H9 (cell line): ENCODE data around the gene RYR1. TPM values are rescaled to one million over a fixed set of nuclear protein-coding genes. Genes with fewer than 3 reads are reported as not detected.

ENCODE experiments used
- DNase-seq: peaks from one replicate; pipeline ENCODE4 v3.0.0-alpha.2; 2017
- H2AFZ ChIP-seq: one replicate; pipeline ENCODE4 v1.6.1; 2013; ENCODE audit warnings: mild to moderate bottlenecking, low read length, control low read depth, moderate library complexity
- H2AK5ac ChIP-seq: 2 replicates; pipeline ENCODE4 v1.6.1; 2013; ENCODE audit warnings: low read length, control low read depth, mixed read lengths; ENCODE audit not compliant: insufficient read length
- H2BK120ac ChIP-seq: one replicate; pipeline ENCODE4 v1.6.1; 2013; ENCODE audit warnings: low read depth, mild to moderate bottlenecking, low read length, control low read depth, inconsistent platforms; ENCODE audit not compliant: poor library complexity, severe bottlenecking
- H2BK12ac ChIP-seq: 2 replicates; pipeline ENCODE4 v1.6.1; 2013; ENCODE audit warnings: low read length, control low read depth, mixed read lengths, low read depth; ENCODE audit not compliant: insufficient read length
- H2BK15ac ChIP-seq: 2 replicates; pipeline ENCODE4 v1.6.1; 2013; ENCODE audit warnings: low read depth, low read length, control low read depth
- H2BK20ac ChIP-seq: one replicate; pipeline ENCODE4 v1.6.1; 2013; ENCODE audit warnings: low read depth, mild to moderate bottlenecking, low read length, control low read depth, inconsistent platforms; ENCODE audit not compliant: poor library complexity, severe bottlenecking
- H2BK5ac ChIP-seq: 2 replicates; pipeline ENCODE4 v1.6.1; 2013; ENCODE audit warnings: low read length, control low read depth, mixed read lengths; ENCODE audit not compliant: insufficient read length
- H3K14ac ChIP-seq: 2 replicates; pipeline ENCODE4 v1.6.1; 2013; ENCODE audit warnings: low read length, control low read depth; ENCODE audit not compliant: insufficient read depth
- H3K18ac ChIP-seq: 2 replicates; pipeline ENCODE4 v1.6.1; 2013; ENCODE audit warnings: low read depth, mild to moderate bottlenecking, mixed read lengths, low read length, control low read depth; ENCODE audit not compliant: insufficient read length
- H3K23ac ChIP-seq: 2 replicates; pipeline ENCODE4 v1.6.1; 2013; ENCODE audit warnings: low read length, control low read depth, mixed read lengths, low read depth; ENCODE audit not compliant: insufficient read length
- H3K23me2 ChIP-seq: 2 replicates; pipeline ENCODE4 v1.6.1; 2013; ENCODE audit warnings: low read depth, mild to moderate bottlenecking, mixed read lengths, low read length, control low read depth; ENCODE audit not compliant: insufficient read length, poor library complexity, severe bottlenecking
- H3K27ac ChIP-seq: 2 replicates; pipeline ENCODE4 v1.5.1; 2013; ENCODE audit warnings: low read length, control low read depth, mixed read lengths, low read depth; ENCODE audit not compliant: insufficient read length
- H3K27me3 ChIP-seq: 2 replicates; pipeline ENCODE4 v1.6.1; 2013; ENCODE audit warnings: low read length, control low read depth, inconsistent platforms; ENCODE audit not compliant: insufficient read depth
- H3K4ac ChIP-seq: 2 replicates; pipeline ENCODE4 v1.6.1; 2013; ENCODE audit warnings: low read depth, mild to moderate bottlenecking, control low read depth, inconsistent platforms, low read length, moderate library complexity
- H3K4me1 ChIP-seq: 2 replicates; pipeline ENCODE4 v1.6.1; 2013; ENCODE audit warnings: low read length, control low read depth, inconsistent platforms; ENCODE audit not compliant: insufficient read depth
- H3K4me2 ChIP-seq: 2 replicates; pipeline ENCODE4 v1.6.1; 2013; ENCODE audit warnings: low read length, control low read depth, mixed read lengths; ENCODE audit not compliant: insufficient read length, insufficient read depth
- H3K56ac ChIP-seq: 2 replicates; pipeline ENCODE4 v1.6.1; 2013; ENCODE audit warnings: low read depth, mild to moderate bottlenecking, mixed read lengths, low read length, control low read depth; ENCODE audit not compliant: insufficient read length
- H3K79me1 ChIP-seq: 2 replicates; pipeline ENCODE4 v1.6.1; 2013; ENCODE audit warnings: low read depth, mild to moderate bottlenecking, moderate library complexity, low read length, control low read depth, inconsistent platforms; ENCODE audit not compliant: insufficient read depth, poor library complexity, severe bottlenecking
- H3K79me2 ChIP-seq: 2 replicates; pipeline ENCODE4 v1.6.1; 2013; ENCODE audit warnings: low read length, control low read depth, inconsistent platforms; ENCODE audit not compliant: insufficient read depth
- H3K9ac ChIP-seq: 2 replicates; pipeline ENCODE4 v1.6.1; 2013; ENCODE audit warnings: low read length, control low read depth, mixed read lengths; ENCODE audit not compliant: insufficient read length; ENCODE audit errors: extremely low read depth
- H3K9me3 ChIP-seq: one replicate; pipeline ENCODE4 v1.6.1; 2013; ENCODE audit warnings: low read depth, low read length, inconsistent platforms; ENCODE audit not compliant: control insufficient read depth
- H3T11ph ChIP-seq: one replicate; pipeline ENCODE4 v1.6.1; 2013; ENCODE audit warnings: mild to moderate bottlenecking, low read length, control low read depth, inconsistent platforms
- H4K20me1 ChIP-seq: one replicate; pipeline ENCODE4 v1.6.1; 2013; ENCODE audit not compliant: control insufficient read depth, insufficient read length, insufficient read depth
- H4K5ac ChIP-seq: 2 replicates; pipeline ENCODE4 v1.6.1; 2013; ENCODE audit warnings: low read depth, mild to moderate bottlenecking, mixed read lengths, low read length, control low read depth; ENCODE audit not compliant: insufficient read length
- H4K8ac ChIP-seq: replicated peaks from 2 replicates; pipeline ENCODE4 v1.6.1; 2013; ENCODE audit warnings: low read length, control low read depth, mixed read lengths, low read depth; ENCODE audit not compliant: insufficient read length
- H4K91ac ChIP-seq: 2 replicates; pipeline ENCODE4 v1.6.1; 2013; ENCODE audit warnings: low read depth, mild to moderate bottlenecking, moderate library complexity, mixed read lengths, low read length, control low read depth; ENCODE audit not compliant: insufficient read length
- H3K27ac Mint-ChIP-seq, 3 experiments: 2 replicates in 2 of 3; 3 replicates in 1 of 3; pipeline ENCODE4 v1.8.0; 2020 to 2021; ENCODE audit warnings: mixed read lengths in 3 of 3, mild to moderate bottlenecking in 1 of 3, moderate library complexity in 1 of 3
- H3K27me3 Mint-ChIP-seq: 2 replicates; pipeline ENCODE4 v1.8.0; 2021; ENCODE audit warnings: low read depth, mild to moderate bottlenecking, moderate library complexity, mixed read lengths
- H3K36me3 Mint-ChIP-seq, 3 experiments: 2 replicates in 2 of 3; 3 replicates in 1 of 3; pipeline ENCODE4 v1.8.0; 2020 to 2021; ENCODE audit warnings: low read depth in 3 of 3, mixed read lengths in 3 of 3; ENCODE audit not compliant: insufficient read depth in 1 of 3
- H3K4me1 Mint-ChIP-seq, 2 experiments: 2 replicates each; pipeline ENCODE4 v1.8.0; 2020; ENCODE audit warnings: mixed read lengths in 2 of 2
- H3K4me3 Mint-ChIP-seq, 2 experiments: 2 replicates in 1 of 2; 3 replicates in 1 of 2; pipeline ENCODE4 v1.8.0; 2020 to 2021; ENCODE audit warnings: mild to moderate bottlenecking in 2 of 2, mixed read lengths in 2 of 2, moderate library complexity in 1 of 2
- H3K9me3 Mint-ChIP-seq, 2 experiments: 2 replicates in 1 of 2; 3 replicates in 1 of 2; pipeline ENCODE4 v1.8.0; 2020; ENCODE audit warnings: mild to moderate bottlenecking in 2 of 2, mixed read lengths in 2 of 2, moderate library complexity in 1 of 2
- CTCF ChIP-seq: fragments of 200-600 bp; sonication (generic); conservative IDR thresholded peaks from 3 replicates; pipeline ENCODE4 v1.8.0; 2021; ENCODE audit warnings: antibody characterized with exemption, mild to moderate bottlenecking
- whole genome bisulfite sequencing: extraction: QIAGEN DNeasy Blood & Tissue Kit; methylation state at CpG from one replicate; pipeline ENCODE4 v1.1.7; 2013; ENCODE audit warnings: missing lambda C conversion rate, low lambda C conversion rate, mixed read lengths; ENCODE audit not compliant: insufficient read length; ENCODE audit errors: extremely low coverage; 5-methylcytosine and 5-hydroxymethylcytosine counted together
- total RNA-seq: library from RNA; stranded (reverse); gene quantifications from 2 replicates; pipeline ENCODE4 v1.2.1, GENCODE V29; 2021

RYR1 gene
- total RNA-seq, 1 experiment from 2014 or later = 8.9 TPM

- Histone ChIP-seq H3K56ac (no peak overlapping the region), H3K9ac (no peak overlapping the region), H4K5ac (no peak overlapping the region), H3K9me3 (no peaks in the 10 kb centered on the region), H3K18ac (no peak overlapping the region), H4K91ac (no peak overlapping the region), H2BK12ac (no peak overlapping the region), H3K14ac (no peak overlapping the region), H2BK120ac (no peak overlapping the region), H3T11ph (no peak overlapping the region), H3K79me2 (no peaks in the 10 kb centered on the region), H3K4ac (no peak overlapping the region), H3K4me1 (no peaks in the 10 kb centered on the region), H2AK5ac (no peak overlapping the region), H4K8ac (no peak overlapping the region), H3K27ac (no peak overlapping the region), H4K20me1 (no peaks in the 10 kb centered on the region), H3K79me1 (no peaks in the 10 kb centered on the region), H2BK20ac (no peak overlapping the region), H2BK15ac (no peak overlapping the region), H2AFZ (no peak overlapping the region), H3K23ac (no peak overlapping the region), H3K27me3 (no peaks in the 10 kb centered on the region), H3K4me2 (no peak overlapping the region), H3K23me2 (no peaks in the 10 kb centered on the region), H2BK5ac (no peak overlapping the region)
- Mint-ChIP-seq H3K27me3 (no peaks in the 10 kb centered on the region; the same call in 1 of the 2 replicates), H3K36me3 (peaks cover 47 to 57% (median 53%) of the 10 kb centered on the region in 3 experiments; a peak in 6 of 7 replicates), H3K27ac (no peak overlapping the region), H3K4me3 (no peak overlapping the region), H3K4me1 (peaks cover 5 to 11% of the 10 kb centered on the region in 2 experiments; a peak in 3 of 4 replicates), H3K9me3 (no peaks in the 10 kb centered on the region)
- no peak for TF ChIP-seq CTCF
- DNase-seq = no peak
- WGBS = no CpG with 5 or more reads among the region's 5 CpGs
These were observed 16.0 kb downstream of the RYR1 start for GRCh38 chr19:38449518-38449917.
